Peyer's patch (tissue), 4 donors: ENCODE data around the gene ARHGEF33. TPM values are rescaled to one million over a fixed set of nuclear protein-coding genes. Genes with fewer than 3 reads are reported as not detected.

Experiments
- DNase-seq, 3 donors: peaks; one replicate each; pipeline ENCODE4 v3.0.0-alpha.2; 2017 to 2019
- H3K27ac ChIP-seq, 4 donors: fragments of 200-600 bp; sonication (generic); one replicate each; pipeline ENCODE4 v1.5.1; 2016 to 2019
- H3K27me3 ChIP-seq, 2 donors: fragments of 200-600 bp; sonication (generic); one replicate each; pipeline ENCODE4 v1.5.1; 2019
- H3K36me3 ChIP-seq, 3 donors: fragments of 200-600 bp; sonication (generic); one replicate each; pipeline ENCODE4 v1.5.1; 2016 to 2019
- H3K4me1 ChIP-seq, 4 donors: fragments of 200-600 bp; sonication (generic); one replicate each; pipeline ENCODE4 v1.5.1; 2016 to 2019
- H3K4me3 ChIP-seq, 4 donors: fragments of 200-600 bp; sonication (generic); 1 replicate in 3 of 4; 2 replicates in 1 of 4; pipeline ENCODE4 v1.5.1; 2016 to 2019; ENCODE audit warnings: mild to moderate bottlenecking in 1 of 4
- H3K9me3 ChIP-seq, 4 donors: fragments of 200-600 bp; sonication (generic); one replicate each; pipeline ENCODE4 v1.5.1; 2016 to 2019; ENCODE audit warnings: mild to moderate bottlenecking in 1 of 4
- POLR2A ChIP-seq, 2 donors: fragments of 450-650 bp; IDR thresholded peaks; one replicate each; pipeline ENCODE4 v1.5.1; 2017; ENCODE audit warnings: antibody characterized with exemption in 2 of 2, mild to moderate bottlenecking in 2 of 2, moderate library complexity in 2 of 2
- total RNA-seq, 4 donors: library from RNA; depleted of rRNA; stranded (reverse); fragments of >200 nt; gene quantifications; one replicate each; pipeline ENCODE4 v1.1.0, GENCODE V29; 2016
- TF ChIP-seq, protein P1 (sequence below), 6 experiments: fragments of 450-650 bp in 4 of 6; fragments of 200-600 bp in 2 of 6; sonication (generic) in 1 of 6; IDR thresholded peaks; one replicate each; pipeline ENCODE4 v1.5.1; 2017 to 2019; ENCODE audit warnings: antibody characterized with exemption in 6 of 6, mild to moderate bottlenecking in 3 of 6, moderate library complexity in 1 of 6

The ARHGEF33 gene
- total RNA-seq, 4 donors from 2014 or later = 0.18 to 1.3 (median 0.28) TPM; not detected in 1

DNA sequence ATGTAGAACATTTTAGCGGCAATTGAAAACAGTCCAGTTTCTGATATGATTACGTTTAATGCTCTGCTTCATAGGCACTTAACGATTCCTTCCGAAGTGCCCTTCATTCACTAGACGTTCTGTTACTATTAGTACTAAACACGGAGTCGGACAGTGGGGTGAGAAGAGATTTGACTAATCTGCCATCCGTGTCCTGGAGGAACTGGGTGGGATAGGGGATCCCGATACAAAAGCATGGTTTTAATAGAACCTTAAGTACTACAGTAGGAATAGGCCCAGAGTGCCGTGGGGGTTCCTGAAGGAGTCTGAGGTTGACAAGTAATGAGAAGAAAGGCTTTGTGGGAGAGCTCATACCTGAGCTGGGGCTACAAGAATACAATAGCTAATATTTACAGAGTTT is 13.3 kb upstream of the ARHGEF33 start:
- no peaks in the 10 kb centered on the region for H3K27me3 ChIP-seq
- DNase-seq = no peak
- no peaks in the 10 kb centered on the region for H3K36me3 ChIP-seq
- no peak overlapping the region for H3K27ac ChIP-seq
- H3K4me1 ChIP-seq = peaks cover 0 to 9% (median 0%) of the 10 kb centered on the region in 4 donors
- peak overlapping the region; percentile 60 to 83 (median 76) for H3K4me3 ChIP-seq
- TF ChIP-seq, protein P1, sequence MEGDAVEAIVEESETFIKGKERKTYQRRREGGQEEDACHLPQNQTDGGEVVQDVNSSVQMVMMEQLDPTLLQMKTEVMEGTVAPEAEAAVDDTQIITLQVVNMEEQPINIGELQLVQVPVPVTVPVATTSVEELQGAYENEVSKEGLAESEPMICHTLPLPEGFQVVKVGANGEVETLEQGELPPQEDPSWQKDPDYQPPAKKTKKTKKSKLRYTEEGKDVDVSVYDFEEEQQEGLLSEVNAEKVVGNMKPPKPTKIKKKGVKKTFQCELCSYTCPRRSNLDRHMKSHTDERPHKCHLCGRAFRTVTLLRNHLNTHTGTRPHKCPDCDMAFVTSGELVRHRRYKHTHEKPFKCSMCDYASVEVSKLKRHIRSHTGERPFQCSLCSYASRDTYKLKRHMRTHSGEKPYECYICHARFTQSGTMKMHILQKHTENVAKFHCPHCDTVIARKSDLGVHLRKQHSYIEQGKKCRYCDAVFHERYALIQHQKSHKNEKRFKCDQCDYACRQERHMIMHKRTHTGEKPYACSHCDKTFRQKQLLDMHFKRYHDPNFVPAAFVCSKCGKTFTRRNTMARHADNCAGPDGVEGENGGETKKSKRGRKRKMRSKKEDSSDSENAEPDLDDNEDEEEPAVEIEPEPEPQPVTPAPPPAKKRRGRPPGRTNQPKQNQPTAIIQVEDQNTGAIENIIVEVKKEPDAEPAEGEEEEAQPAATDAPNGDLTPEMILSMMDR (IDR thresholded peaks at IDR 0.05) = no peak
- TF ChIP-seq POLR2A (IDR thresholded peaks at IDR 0.05) = no peak
- H3K9me3 ChIP-seq = no peaks in the 10 kb centered on the region

DNA sequence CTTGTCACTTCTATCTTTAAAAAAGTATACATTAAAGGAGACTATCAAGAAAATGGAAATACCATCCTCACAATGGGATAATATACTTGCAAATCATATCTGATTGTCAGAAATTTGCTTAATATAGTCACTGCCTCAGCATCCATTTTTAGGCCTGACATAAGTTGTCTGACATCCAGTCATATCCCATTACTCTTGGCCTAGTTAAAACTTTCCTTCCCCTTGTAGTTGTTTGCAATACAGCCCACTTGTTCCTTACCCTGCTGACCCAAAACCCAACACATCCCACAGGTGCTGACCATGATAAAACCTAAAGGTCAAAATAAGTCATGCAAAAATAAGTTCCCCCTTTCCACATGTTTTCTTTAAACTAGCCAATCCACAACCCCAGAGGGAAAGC is 3.6 kb upstream of the ARHGEF33 start:
- Histone ChIP-seq H3K4me1 (no peaks in the 10 kb centered on the region), H3K9me3 (no peaks in the 10 kb centered on the region), H3K27ac (no peak overlapping the region), H3K27me3 (no peaks in the 10 kb centered on the region), H3K4me3 (no peak overlapping the region), H3K36me3 (no peaks in the 10 kb centered on the region)
- no peak for DNase-seq
- TF ChIP-seq, protein P1 (IDR thresholded peaks at IDR 0.05) = no peak
- no peak for TF ChIP-seq POLR2A (IDR thresholded peaks at IDR 0.05)

DNA sequence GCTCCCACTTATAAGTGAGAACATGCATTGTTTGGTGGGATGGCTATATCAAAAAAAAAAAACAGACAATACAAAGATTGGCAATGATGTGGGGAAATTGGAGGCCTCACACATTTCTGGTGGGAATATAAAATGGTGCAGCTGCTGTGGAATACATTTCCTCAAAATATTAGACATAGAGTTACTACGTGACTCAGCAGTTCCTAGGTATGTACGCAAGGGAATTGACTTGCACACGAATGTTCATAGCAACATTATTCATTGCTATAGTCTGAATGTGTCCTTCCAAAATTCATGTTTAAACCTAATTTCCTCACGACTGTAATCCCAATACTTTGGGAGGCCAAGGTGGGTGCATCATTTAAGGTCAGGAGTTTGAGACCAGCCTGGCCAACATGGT is 2.3 kb upstream of the ARHGEF33 start:
- no peaks in the 10 kb centered on the region for H3K27me3 ChIP-seq
- H3K4me1 ChIP-seq = no peaks in the 10 kb centered on the region
- DNase-seq = no peak
- H3K4me3 ChIP-seq = no peak overlapping the region
- H3K9me3 ChIP-seq = no peaks in the 10 kb centered on the region
- TF ChIP-seq, protein P1 (IDR thresholded peaks at IDR 0.05) = no peak
- TF ChIP-seq POLR2A (IDR thresholded peaks at IDR 0.05) = no peak
- H3K36me3 ChIP-seq = no peaks in the 10 kb centered on the region
- H3K27ac ChIP-seq = no peak overlapping the region

DNA sequence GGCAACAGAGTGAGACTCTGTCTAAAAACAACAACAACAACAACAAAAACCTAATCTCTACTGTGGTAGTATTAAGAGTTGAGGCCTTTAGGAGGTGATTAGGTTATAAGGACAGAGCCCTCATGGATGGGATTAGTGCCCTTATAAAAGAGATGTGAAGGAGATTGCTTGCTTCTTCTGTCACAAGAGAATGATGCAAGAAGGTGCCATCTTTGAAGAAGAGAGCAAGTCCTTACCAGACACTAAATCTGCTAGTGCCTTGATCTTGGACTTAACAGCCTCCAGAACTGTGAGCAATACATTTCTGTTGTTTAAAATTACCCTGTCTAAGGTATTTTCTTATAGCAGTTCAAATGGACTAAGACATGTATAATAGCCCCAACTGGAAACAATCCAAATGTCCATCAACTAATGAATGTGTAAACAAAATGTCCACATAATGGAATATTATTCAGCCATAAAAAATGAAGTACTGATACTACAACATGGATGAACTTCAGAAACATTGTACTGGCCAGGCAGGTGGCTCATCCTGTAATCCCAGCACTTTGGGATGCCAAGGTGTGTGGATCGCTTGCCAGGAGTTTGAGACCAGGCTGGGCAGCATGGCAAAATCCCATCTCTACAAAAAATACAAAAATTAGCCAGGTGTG is 1.6 kb upstream of the ARHGEF33 start:
- TF ChIP-seq, protein P1 (IDR thresholded peaks at IDR 0.05) = no peak
- no peak for TF ChIP-seq POLR2A (IDR thresholded peaks at IDR 0.05)
- no peak overlapping the region for H3K4me3 ChIP-seq

DNA sequence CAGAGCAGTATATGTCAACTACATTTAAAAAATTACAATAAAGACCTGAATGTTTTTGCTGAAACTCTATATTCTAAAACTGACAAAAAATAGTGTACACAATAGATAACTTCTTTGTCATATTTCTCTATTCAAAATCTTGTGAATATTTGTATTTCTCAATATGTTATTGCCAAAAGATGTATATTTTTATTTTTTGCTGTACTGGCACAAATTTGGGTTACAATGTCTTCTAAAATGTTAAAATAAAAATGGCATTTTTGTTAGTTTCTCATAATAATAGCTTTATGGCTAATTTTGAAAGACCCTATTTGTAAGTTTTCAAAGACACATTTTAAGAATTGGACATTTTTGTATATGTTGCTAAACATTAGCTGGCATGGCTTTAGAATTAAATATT is 630 bp upstream of the ARHGEF33 start:
- no peak for TF ChIP-seq POLR2A (IDR thresholded peaks at IDR 0.05)
- TF ChIP-seq, protein P1 (IDR thresholded peaks at IDR 0.05) = no peak
- no peaks in the 10 kb centered on the region for H3K36me3 ChIP-seq
- DNase-seq = no peak
- no peak overlapping the region for H3K4me3 ChIP-seq
- no peaks in the 10 kb centered on the region for H3K9me3 ChIP-seq
- no peak overlapping the region for H3K27ac ChIP-seq
- no peaks in the 10 kb centered on the region for H3K4me1 ChIP-seq
- H3K27me3 ChIP-seq = no peaks in the 10 kb centered on the region

More for the DNA sequence above, 1.6 kb upstream of the ARHGEF33 start:
- H3K9me3 ChIP-seq = no peaks in the 10 kb centered on the region
- H3K36me3 ChIP-seq = no peaks in the 10 kb centered on the region
- H3K27ac ChIP-seq = no peak overlapping the region
- H3K4me1 ChIP-seq = no peaks in the 10 kb centered on the region
- no peak for DNase-seq
- H3K27me3 ChIP-seq = no peaks in the 10 kb centered on the region
